Superior temporal gyrus (tissue), 1 donor: ENCODE data around the gene LASP1.
"Not testable (repeated sequence)": the region's sequence is repeated elsewhere in the genome, so short reads cannot be mapped to it uniquely, and the experiment has no call there.

Experiments used
- DNase-seq: peaks from one replicate; pipeline ENCODE4 v3.0.0-alpha.2; 2016; ENCODE audit errors: extremely low spot score

The LASP1 gene

GRCh38 chr17:38908676-38909181 is 38.9 kb downstream of the LASP1 start:
- DNase-seq: no peak

GRCh38 chr17:38910325-38910724 is 40.5 kb downstream of the LASP1 start:
- no peak for DNase-seq

- DNase-seq: no peak
Observed at GRCh38 chr17:38911081-38911730, 41.3 kb downstream of the LASP1 start.

GRCh38 chr17:38911731-38912081 is 41.8 kb downstream of the LASP1 start:
- not testable (repeated sequence) for DNase-seq

GRCh38 chr17:38912221-38912813 is 42.5 kb downstream of the LASP1 start:
- DNase-seq: no peak

GRCh38 chr17:38914741-38915638 is 45.1 kb downstream of the LASP1 start:
- DNase-seq: no peak

GRCh38 chr17:38915639-38915995 is 45.8 kb downstream of the LASP1 start:
- DNase-seq: no peak

GRCh38 chr17:38916771-38917170 is 46.9 kb downstream of the LASP1 start:
- no peak for DNase-seq

- DNase-seq: no peak
Observed at GRCh38 chr17:38917259-38917658, 47.4 kb downstream of the LASP1 start.

- no peak for DNase-seq
Observed at GRCh38 chr17:38918129-38918913, 48.5 kb downstream of the LASP1 start.

- no peak for DNase-seq
Observed at GRCh38 chr17:38918916-38919315, 49.1 kb downstream of the LASP1 start.

GRCh38 chr17:38919316-38920078 is 49.6 kb downstream of the LASP1 start:
- DNase-seq: no peak

- no peak for DNase-seq
Observed at GRCh38 chr17:38920374-38921291, 50.8 kb downstream of the LASP1 start.

- no peak for DNase-seq
Observed at GRCh38 chr17:38921756-38922411, 52.0 kb downstream of the LASP1 start.

GRCh38 chr17:38922538-38923297 is 52.9 kb downstream of the LASP1 start:
- peak; percentile 59 for DNase-seq

- DNase-seq: peak; percentile 92
Observed at GRCh38 chr17:38925263-38925995, 55.6 kb downstream of the LASP1 start, which contains the start of gene LASP1NB. Gene LASP1NB (plus strand): TSS chr17:38925614.

GRCh38 chr17:38926293-38927070 is 56.6 kb downstream of the LASP1 start:
- peak; percentile 41 for DNase-seq
